Lower lobe of right lung (tissue), 2 donors: ENCODE data around the gene DCAF8. TPM values are rescaled to one million over a fixed set of nuclear protein-coding genes. Genes with fewer than 3 reads are reported as not detected.

Experiments used
- ATAC-seq, 2 donors: fragments of 200-7000 bp; cut with Tn5 transposase; one replicate each; pipeline ENCODE4 v1.9.1; 2020 to 2022; ENCODE audit warnings: mild to moderate bottlenecking in 2 of 2, moderate library complexity in 2 of 2
- DNase-seq: peaks from one replicate; pipeline ENCODE4 v3.0.0-alpha.2; 2020
- H3K27ac ChIP-seq: fragments of 200-600 bp; one replicate; pipeline ENCODE4 v1.8.0; 2022
- H3K27me3 ChIP-seq: fragments of 200-600 bp; one replicate; pipeline ENCODE4 v1.8.0; 2022; ENCODE audit warnings: low read depth
- H3K36me3 ChIP-seq: fragments of 200-600 bp; one replicate; pipeline ENCODE4 v1.8.0; 2022; ENCODE audit warnings: mild to moderate bottlenecking
- H3K4me1 ChIP-seq: fragments of 200-600 bp; one replicate; pipeline ENCODE4 v1.8.0; 2022
- H3K4me3 ChIP-seq: fragments of 200-600 bp; one replicate; pipeline ENCODE4 v1.8.0; 2022; ENCODE audit warnings: mild to moderate bottlenecking
- H3K9me3 ChIP-seq: fragments of 200-600 bp; one replicate; pipeline ENCODE4 v1.8.0; 2022
- CTCF ChIP-seq: fragments of 200-600 bp; IDR thresholded peaks from one replicate; pipeline ENCODE4 v1.8.0; 2022; ENCODE audit warnings: antibody characterized with exemption, mild to moderate bottlenecking
- intact Hi-C: fragments of 100-400 bp; cut with DNase I; formaldehyde crosslinking; loops from one replicate; pipeline ENCODE4 v1.11.0; 2022
- total RNA-seq: library from RNA; stranded (reverse); fragmentation: NEBNext Ultra II Directional; extraction: Animal tissue kit (Norgen Biotek cat#: 25700); gene quantifications from one replicate; pipeline ENCODE4 v1.2.1, GENCODE V29; 2021
- donor health status: DM: no; HTN: yes; CAD: no; lungs with severe emphysema.

Gene DCAF8
- total RNA-seq, 1 donor from 2014 or later: 114 TPM

- H3K4me1 ChIP-seq: peaks cover 5% of the 10 kb centered on the region
Measured at GRCh38 chr1:160171354-160171753, 91.0 kb downstream of the DCAF8 start.

GRCh38 chr1:160169553-160170399 is 92.6 kb downstream of the DCAF8 start:
- no peaks in the 10 kb centered on the region for H3K9me3 ChIP-seq
- intact Hi-C loops: no loop called here
- ATAC-seq (no peak), DNase-seq (no peak)
- H3K4me1 ChIP-seq: peaks cover 5% of the 10 kb centered on the region
- no peak for TF ChIP-seq CTCF
- H3K4me3 ChIP-seq: no peak overlapping the region
- H3K36me3 ChIP-seq: no peaks in the 10 kb centered on the region
- no peaks in the 10 kb centered on the region for H3K27me3 ChIP-seq
- H3K27ac ChIP-seq: no peak overlapping the region

More at GRCh38 chr1:160171354-160171753, 91.0 kb downstream of the DCAF8 start:
- H3K27ac ChIP-seq: no peak overlapping the region
- intact Hi-C loops: no loop called here
- no peaks in the 10 kb centered on the region for H3K9me3 ChIP-seq
- TF ChIP-seq CTCF: no peak
- no peaks in the 10 kb centered on the region for H3K27me3 ChIP-seq
- ATAC-seq (no peak), DNase-seq (no peak)
- H3K4me3 ChIP-seq: no peak overlapping the region
- H3K36me3 ChIP-seq: no peaks in the 10 kb centered on the region

- intact Hi-C loops: no loop called here
- ATAC-seq (no peak), DNase-seq (no peak)
- H3K27ac ChIP-seq: no peak overlapping the region
- no peaks in the 10 kb centered on the region for H3K36me3 ChIP-seq
- H3K9me3 ChIP-seq: no peaks in the 10 kb centered on the region
- peaks cover 5% of the 10 kb centered on the region for H3K4me1 ChIP-seq
- no peak for TF ChIP-seq CTCF
- H3K4me3 ChIP-seq: no peak overlapping the region
- no peaks in the 10 kb centered on the region for H3K27me3 ChIP-seq
Measured at GRCh38 chr1:160168609-160169369, 93.6 kb downstream of the DCAF8 start.

- H3K4me3 ChIP-seq: no peak overlapping the region
- no peaks in the 10 kb centered on the region for H3K27me3 ChIP-seq
- ATAC-seq (no peak), DNase-seq (no peak)
- no peaks in the 10 kb centered on the region for H3K9me3 ChIP-seq
- no peak for TF ChIP-seq CTCF
- no peak overlapping the region for H3K27ac ChIP-seq
- no peaks in the 10 kb centered on the region for H3K36me3 ChIP-seq
- intact Hi-C loops: no loop called here
- H3K4me1 ChIP-seq: peaks cover 5% of the 10 kb centered on the region
Measured at GRCh38 chr1:160168016-160168415, 94.3 kb downstream of the DCAF8 start.

DNA sequence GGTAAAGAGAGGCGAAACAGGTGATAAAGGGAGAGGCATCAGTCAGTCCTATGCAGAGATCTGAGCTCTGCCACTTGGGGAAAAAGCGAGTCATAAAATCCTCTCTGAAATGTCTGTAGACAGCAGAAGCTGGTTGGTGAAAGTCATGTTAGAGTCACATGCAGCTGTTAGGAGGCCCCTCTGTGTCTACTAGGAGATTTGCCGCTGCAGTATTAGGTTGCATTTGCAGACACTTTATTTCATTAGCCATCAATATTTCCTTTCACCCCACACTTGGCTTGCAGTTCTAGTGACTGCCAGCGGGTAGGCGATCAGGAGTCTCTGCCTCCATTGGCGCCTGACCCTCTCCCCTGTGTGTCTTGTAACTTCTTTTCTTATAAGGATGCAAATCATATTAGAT is 94.8 kb downstream of the DCAF8 start:
- Histone ChIP-seq H3K4me1 (peaks cover 6% of the 10 kb centered on the region), H3K36me3 (no peaks in the 10 kb centered on the region), H3K27me3 (no peaks in the 10 kb centered on the region), H3K9me3 (no peaks in the 10 kb centered on the region), H3K4me3 (no peak overlapping the region), H3K27ac (no peak overlapping the region)
- DNase-seq (no peak), ATAC-seq (no peak)
- TF ChIP-seq CTCF: no peak
- intact Hi-C loops: no loop called here
